Measurements from ENCODE around the gene MIOX. TPM values are rescaled to one million over a fixed set of nuclear protein-coding genes. Genes with fewer than 3 reads are reported as not detected.

MIOX gene
- total and polyA plus RNA-seq, 11 donors: not detected

- Histone ChIP-seq H3K4me1 (peaks cover 8 to 31% (median 23%) of the 10 kb centered on the region in 12 donors), H3K4me3 (peak overlapping the region; percentile 49 to 100 (median 96)), H3K36me3 (peaks cover 0 to 48% (median 36%) of the 10 kb centered on the region in 9 donors), H3K27me3 (no peaks in the 10 kb centered on the region), H3K27ac (peak overlapping the region; percentile 75 to 98 (median 93)), H3K9me3 (no peaks in the 10 kb centered on the region)
- 25 to 32% (median 30%) methylated on average over 12 to 21 of the region's 21 CpGs for WGBS, 4 donors
- peak in 1 of 5 donors; percentile 42 for DNase-seq
- TF ChIP-seq POLR2A (IDR thresholded peaks at IDR 0.05): no peak
- no peak for TF ChIP-seq CTCF (IDR thresholded peaks at IDR 0.05)
- ATAC-seq: peak in 3 of 4 donors; percentile 2 to 9 (median 3)
- intact Hi-C loops (cut with DNase I): loop anchor here in 4 of 10 donors (2.0 to 10.0 kb wide), 5 partner anchors 32 to 262 kb away; partner anchors contain the start of genes HDAC10 (in 2 of the 4), CHKB (in 1 of the 4), SBF1 (in 1 of the 4) and SYCE3 (in 1 of the 4)
Measured at GRCh38 chr22:50506611-50507420, 20.2 kb downstream of the MIOX start.

- intact Hi-C loops (cut with DNase I): loop anchor here in 4 of 10 donors (2.0 to 10.0 kb wide), 5 partner anchors 33 to 263 kb away; partner anchors contain the start of genes HDAC10 (in 2 of the 4), CHKB (in 1 of the 4), SBF1 (in 1 of the 4) and SYCE3 (in 1 of the 4)
- H3K36me3 ChIP-seq: peaks cover 0 to 45% (median 35%) of the 10 kb centered on the region in 9 donors
- H3K9me3 ChIP-seq: no peaks in the 10 kb centered on the region
- no peaks in the 10 kb centered on the region for H3K27me3 ChIP-seq
- TF ChIP-seq POLR2A (IDR thresholded peaks at IDR 0.05) (peak in 1 of 2 donors; percentile 65), CTCF (IDR thresholded peaks at IDR 0.05) (peak in 2 of 12 donors; percentile 15 to 20)
- H3K27ac ChIP-seq: peak within 1 kb of the TSS; percentile 86 to 98 (median 93)
- H3K4me1 ChIP-seq: peaks cover 8 to 31% (median 23%) of the 10 kb centered on the region in 12 donors
- DNase-seq (peak; percentile 91 to 95 (median 93)), ATAC-seq (peak; percentile 71 to 85 (median 84))
- 0 to 1% (median 1%) methylated on average over 11 to 61 of the region's 62 CpGs for WGBS, 4 donors
- H3K4me3 ChIP-seq: peak within 1 kb of the TSS; percentile 80 to 100 (median 96)
Measured at GRCh38 chr22:50507421-50507990, 20.8 kb downstream of the MIOX start, which contains the start of gene LMF2. TSS of gene LMF2 (minus strand) at chr22:50507702. CDS start at chr22:50507675, 27 bp downstream.

GRCh38 chr22:50507991-50508884, 21.6 kb downstream of the MIOX start, which contains the start of gene NCAPH2:
TSS of gene NCAPH2 (plus strand) at chr22:50508224. CDS start at chr22:50508338, 114 bp downstream.
- 0 to 2% (median 1%) methylated on average over 19 to 76 of the region's 76 CpGs for WGBS, 4 donors
- intact Hi-C loops (cut with DNase I): loop anchor here in 4 of 10 donors (1.0 to 10.0 kb wide), 7 partner anchors 17 to 263 kb away; partner anchors contain the start of genes HDAC10 (in 2 of the 4), SCO2 (in 2 of the 4), CHKB (in 1 of the 4) and SBF1 (in 1 of the 4)
- peak; percentile 60 to 86 (median 78) for ATAC-seq
- H3K27ac ChIP-seq: peak within 1 kb of the TSS; percentile 86 to 98 (median 93)
- H3K4me3 ChIP-seq: peak within 1 kb of the TSS; percentile 80 to 100 (median 96)
- TF ChIP-seq POLR2A (IDR thresholded peaks at IDR 0.05) (peak in 1 of 2 donors; percentile 71), CTCF (IDR thresholded peaks at IDR 0.05) (peak in 1 of 12 donors; percentile 23)
- peaks cover 0 to 43% (median 28%) of the 10 kb centered on the region in 9 donors for H3K36me3 ChIP-seq
- H3K4me1 ChIP-seq: peaks cover 8 to 31% (median 23%) of the 10 kb centered on the region in 12 donors
- H3K27me3 ChIP-seq: no peaks in the 10 kb centered on the region
- peak; percentile 95 to 99 (median 97) for DNase-seq
- H3K9me3 ChIP-seq: no peaks in the 10 kb centered on the region
